Neural progenitor cell (in vitro differentiated cells): ENCODE measurements around the gene ABCC3. TPM values are rescaled to one million over a fixed set of nuclear protein-coding genes. Genes with fewer than 3 reads are reported as not detected.

ENCODE experiments used
- DNase-seq: peaks from one replicate; pipeline ENCODE4 v3.0.0-alpha.2; 2016; ENCODE audit warnings: low spot score
- H2AFZ ChIP-seq: fragments of 200-600 bp; sonication (generic); replicated peaks from 2 replicates; pipeline ENCODE4 v1.6.1; 2016; ENCODE audit warnings: antibody characterized with exemption
- H3F3A ChIP-seq: fragments of 200-600 bp; sonication (generic); 2 replicates; pipeline ENCODE4 v1.6.1; 2016; ENCODE audit warnings: antibody characterized with exemption, low read depth
- H3K27ac ChIP-seq: fragments of 200-600 bp; sonication (generic); 2 replicates; pipeline ENCODE4 v1.5.1; 2016; ENCODE audit warnings: mild to moderate bottlenecking
- H3K27me3 ChIP-seq: fragments of 200-600 bp; sonication (generic); 2 replicates; pipeline ENCODE4 v1.6.1; 2016; ENCODE audit warnings: mild to moderate bottlenecking, moderate library complexity
- H3K36me3 ChIP-seq: fragments of 200-600 bp; sonication (generic); 2 replicates; pipeline ENCODE4 v1.5.1; 2016
- H3K4me1 ChIP-seq: fragments of 200-600 bp; sonication (generic); 2 replicates; pipeline ENCODE4 v1.6.1; 2016; ENCODE audit warnings: mixed run types
- H3K4me2 ChIP-seq: fragments of 200-600 bp; sonication (generic); 2 replicates; pipeline ENCODE4 v1.6.1; 2016
- H3K4me3 ChIP-seq: fragments of 200-600 bp; sonication (generic); 2 replicates; pipeline ENCODE4 v1.5.1; 2016
- H3K79me2 ChIP-seq: fragments of 200-600 bp; sonication (generic); 2 replicates; pipeline ENCODE4 v1.6.1; 2016; ENCODE audit warnings: low read depth
- H3K9ac ChIP-seq: fragments of 200-600 bp; sonication (generic); 2 replicates; pipeline ENCODE4 v1.6.1; 2016
- H3K9me3 ChIP-seq: fragments of 200-600 bp; sonication (generic); 2 replicates; pipeline ENCODE4 v1.5.1; 2016; ENCODE audit warnings: low read depth
- H4K20me1 ChIP-seq: fragments of 200-600 bp; sonication (generic); 2 replicates; pipeline ENCODE4 v1.6.1; 2016; ENCODE audit warnings: low read depth
- H3K27ac Mint-ChIP-seq: 3 replicates; pipeline ENCODE4 v1.8.0; 2021; ENCODE audit warnings: mixed read lengths
- H3K27me3 Mint-ChIP-seq: 2 replicates; pipeline ENCODE4 v1.8.0; 2022; ENCODE audit warnings: low read depth, mild to moderate bottlenecking, inconsistent platforms, moderate library complexity, mixed read lengths; ENCODE audit not compliant: insufficient read depth
- H3K36me3 Mint-ChIP-seq: 3 replicates; pipeline ENCODE4 v1.8.0; 2021; ENCODE audit warnings: mixed read lengths
- H3K4me1 Mint-ChIP-seq: 3 replicates; pipeline ENCODE4 v1.8.0; 2021; ENCODE audit warnings: mixed read lengths
- H3K4me3 Mint-ChIP-seq: 3 replicates; pipeline ENCODE4 v1.8.0; 2021; ENCODE audit warnings: mild to moderate bottlenecking, moderate library complexity, mixed read lengths
- H3K9me3 Mint-ChIP-seq: 3 replicates; pipeline ENCODE4 v1.8.0; 2020; ENCODE audit warnings: mixed read lengths
- EZH2 ChIP-seq: fragments of 200-600 bp; sonication (generic); IDR thresholded peaks from 2 replicates; pipeline ENCODE4 v1.6.1; 2017; ENCODE audit warnings: antibody characterized with exemption, mild to moderate bottlenecking, moderate library complexity
- EZH2phosphoT487 ChIP-seq: fragments of 200-600 bp; sonication (generic); IDR thresholded peaks from 2 replicates; pipeline ENCODE4 v1.6.1; 2017; ENCODE audit warnings: antibody characterized with exemption
- total RNA-seq: library from RNA; depleted of rRNA; stranded (reverse); fragments of >200 nt; gene quantifications from 2 replicates; pipeline ENCODE4 v1.2.3, GENCODE V29; 2015; ENCODE audit warnings: low replicate concordance
- TF ChIP-seq, protein P1 (sequence below): fragments of 200-600 bp; sonication (generic); IDR thresholded peaks from 2 replicates; pipeline ENCODE4 v1.5.1; 2017; ENCODE audit warnings: antibody characterized with exemption, mild to moderate bottlenecking

ABCC3 gene
- total RNA-seq, 1 donor from 2014 or later: not detected

DNA sequence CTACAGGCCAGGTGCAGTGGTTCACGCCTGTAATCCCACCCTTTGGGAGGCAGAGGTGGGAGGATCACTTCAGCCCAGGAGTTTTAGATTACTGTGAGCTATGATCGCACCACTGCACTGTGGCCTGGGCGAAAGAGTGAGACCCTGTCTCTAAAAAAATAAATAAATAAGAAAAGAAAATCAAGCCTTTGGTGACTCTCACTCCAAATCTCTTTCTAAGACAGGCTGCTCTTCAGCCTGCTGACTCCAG lies 976 bp downstream of the ABCC3 start:
- Mint-ChIP-seq H3K27ac (no peak overlapping the region), H3K9me3 (no peaks in the 10 kb centered on the region), H3K27me3 (peaks cover 46% of the 10 kb centered on the region), H3K4me1 (peaks cover 16% of the 10 kb centered on the region), H3K4me3 (no peak overlapping the region), H3K36me3 (no peaks in the 10 kb centered on the region)
- H3K4me2 ChIP-seq: no peak overlapping the region
- H3K36me3 ChIP-seq: no peaks in the 10 kb centered on the region
- H3K27ac ChIP-seq: no peak overlapping the region
- H3F3A ChIP-seq: peaks cover 11% of the 10 kb centered on the region
- H3K4me3 ChIP-seq: no peak overlapping the region
- H3K9me3 ChIP-seq: no peaks in the 10 kb centered on the region
- no peak overlapping the region for H2AFZ ChIP-seq
- peaks cover 74% of the 10 kb centered on the region for H3K27me3 ChIP-seq
- no peak for DNase-seq
- H3K9ac ChIP-seq: no peak overlapping the region
- H4K20me1 ChIP-seq: peaks cover 4% of the 10 kb centered on the region
- no peak for TF ChIP-seq EZH2
- TF ChIP-seq, protein P1, sequence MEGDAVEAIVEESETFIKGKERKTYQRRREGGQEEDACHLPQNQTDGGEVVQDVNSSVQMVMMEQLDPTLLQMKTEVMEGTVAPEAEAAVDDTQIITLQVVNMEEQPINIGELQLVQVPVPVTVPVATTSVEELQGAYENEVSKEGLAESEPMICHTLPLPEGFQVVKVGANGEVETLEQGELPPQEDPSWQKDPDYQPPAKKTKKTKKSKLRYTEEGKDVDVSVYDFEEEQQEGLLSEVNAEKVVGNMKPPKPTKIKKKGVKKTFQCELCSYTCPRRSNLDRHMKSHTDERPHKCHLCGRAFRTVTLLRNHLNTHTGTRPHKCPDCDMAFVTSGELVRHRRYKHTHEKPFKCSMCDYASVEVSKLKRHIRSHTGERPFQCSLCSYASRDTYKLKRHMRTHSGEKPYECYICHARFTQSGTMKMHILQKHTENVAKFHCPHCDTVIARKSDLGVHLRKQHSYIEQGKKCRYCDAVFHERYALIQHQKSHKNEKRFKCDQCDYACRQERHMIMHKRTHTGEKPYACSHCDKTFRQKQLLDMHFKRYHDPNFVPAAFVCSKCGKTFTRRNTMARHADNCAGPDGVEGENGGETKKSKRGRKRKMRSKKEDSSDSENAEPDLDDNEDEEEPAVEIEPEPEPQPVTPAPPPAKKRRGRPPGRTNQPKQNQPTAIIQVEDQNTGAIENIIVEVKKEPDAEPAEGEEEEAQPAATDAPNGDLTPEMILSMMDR: no peak
- TF ChIP-seq EZH2phosphoT487: no peak
- H3K79me2 ChIP-seq: no peaks in the 10 kb centered on the region
- peaks cover 8% of the 10 kb centered on the region for H3K4me1 ChIP-seq

DNA sequence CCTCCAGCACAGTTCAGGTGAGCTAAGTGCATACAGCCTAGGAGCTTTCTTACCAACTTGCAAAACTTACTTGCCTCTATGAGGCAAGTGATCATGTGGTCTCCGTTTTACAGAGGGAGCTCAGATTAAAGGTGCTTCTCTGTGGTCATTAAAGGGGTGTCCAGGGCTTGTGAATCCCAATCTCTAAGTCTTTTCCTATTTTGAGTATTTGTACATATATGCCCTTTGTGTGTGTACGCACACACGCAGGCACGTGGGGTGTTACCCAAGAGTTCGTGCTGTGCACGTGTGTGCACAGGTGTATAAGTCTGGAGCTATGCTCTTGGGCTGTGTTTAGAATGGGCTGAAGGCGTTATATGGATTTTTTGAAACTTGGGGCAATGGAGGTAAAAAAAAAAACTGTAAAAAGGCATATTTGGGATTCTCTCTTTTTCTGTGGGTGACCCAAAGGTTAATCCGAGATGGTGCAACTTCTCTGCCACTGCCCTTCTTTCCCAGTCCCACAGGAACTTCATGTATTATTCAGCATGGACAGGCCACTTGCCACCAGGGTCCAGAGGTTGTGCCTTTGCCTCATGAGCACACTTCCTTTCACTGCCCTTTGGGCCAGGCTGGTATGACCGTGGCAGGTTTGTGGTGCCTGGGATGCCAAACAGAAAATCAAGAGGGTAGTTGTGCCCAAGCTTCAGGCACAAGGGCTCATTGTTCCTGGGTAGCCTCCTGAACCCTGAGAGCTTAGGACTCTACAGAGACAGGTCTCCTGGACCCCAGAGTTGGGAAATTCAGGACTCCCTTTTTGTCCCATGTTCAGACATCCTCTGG lies 1.5 kb downstream of the ABCC3 start:
- Histone ChIP-seq H2AFZ (no peak overlapping the region), H4K20me1 (peaks cover 4% of the 10 kb centered on the region), H3K27ac (no peak overlapping the region), H3K9ac (no peak overlapping the region), H3K4me3 (no peak overlapping the region), H3K9me3 (no peaks in the 10 kb centered on the region), H3F3A (peaks cover 11% of the 10 kb centered on the region), H3K27me3 (peaks cover 71% of the 10 kb centered on the region), H3K4me2 (no peak overlapping the region), H3K4me1 (peaks cover 14% of the 10 kb centered on the region), H3K79me2 (no peaks in the 10 kb centered on the region), H3K36me3 (no peaks in the 10 kb centered on the region)
- Mint-ChIP-seq H3K9me3 (no peaks in the 10 kb centered on the region), H3K4me1 (peaks cover 21% of the 10 kb centered on the region), H3K27me3 (peaks cover 46% of the 10 kb centered on the region), H3K36me3 (no peaks in the 10 kb centered on the region), H3K27ac (no peak overlapping the region), H3K4me3 (no peak overlapping the region)
- no peak for TF ChIP-seq EZH2phosphoT487
- TF ChIP-seq, protein P1: no peak
- TF ChIP-seq EZH2: no peak
- no peak for DNase-seq

DNA sequence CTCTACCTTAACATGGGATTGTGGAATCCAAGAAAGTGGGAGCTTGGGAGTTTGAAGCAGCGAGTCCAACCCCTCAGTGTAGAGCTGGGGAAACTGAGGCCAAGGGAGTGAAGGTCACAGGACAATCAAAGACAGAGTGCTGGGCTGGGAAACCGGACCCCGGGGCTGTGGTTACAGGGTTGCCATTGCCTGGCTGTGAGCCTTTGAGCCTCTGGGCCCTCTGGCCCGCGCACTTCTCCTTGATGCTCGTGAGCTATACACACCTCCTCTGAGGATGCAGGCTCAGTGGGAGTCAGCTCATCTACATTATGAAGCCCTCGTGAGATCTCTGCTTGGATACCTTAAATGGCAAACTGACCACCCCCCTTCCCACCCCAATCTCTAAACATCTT lies 2.1 kb downstream of the ABCC3 start:
- no peak overlapping the region for H3K9ac ChIP-seq
- Mint-ChIP-seq H3K4me3 (no peak overlapping the region), H3K4me1 (peaks cover 23% of the 10 kb centered on the region), H3K27ac (no peak overlapping the region), H3K27me3 (peaks cover 50% of the 10 kb centered on the region), H3K9me3 (no peaks in the 10 kb centered on the region), H3K36me3 (no peaks in the 10 kb centered on the region)
- H3F3A ChIP-seq: peaks cover 11% of the 10 kb centered on the region
- no peak overlapping the region for H2AFZ ChIP-seq
- H3K27me3 ChIP-seq: peaks cover 64% of the 10 kb centered on the region
- no peaks in the 10 kb centered on the region for H3K79me2 ChIP-seq
- no peak for TF ChIP-seq EZH2phosphoT487
- TF ChIP-seq EZH2: no peak
- TF ChIP-seq, protein P1: no peak
- no peak for DNase-seq
- H3K4me3 ChIP-seq: no peak overlapping the region
- H3K27ac ChIP-seq: no peak overlapping the region
- H3K4me2 ChIP-seq: no peak overlapping the region
- peaks cover 16% of the 10 kb centered on the region for H3K4me1 ChIP-seq
- H4K20me1 ChIP-seq: peaks cover 4% of the 10 kb centered on the region
- no peaks in the 10 kb centered on the region for H3K36me3 ChIP-seq
- no peaks in the 10 kb centered on the region for H3K9me3 ChIP-seq
